Colon (tissue), 2 donors: ENCODE data around the gene STX8.

Source experiments
- FAIRE-seq: peaks from 2 replicates; lab custom pipeline; 2012; peaks lifted over from hg19 to GRCh38; lab: Jason Lieb, UNC
- donor health status: control.
- donor health status: control.

The STX8 gene

GRCh38 chr17:9292561-9292941 is 283.1 kb downstream of the STX8 start:
- FAIRE-seq, result no peak

DNA sequence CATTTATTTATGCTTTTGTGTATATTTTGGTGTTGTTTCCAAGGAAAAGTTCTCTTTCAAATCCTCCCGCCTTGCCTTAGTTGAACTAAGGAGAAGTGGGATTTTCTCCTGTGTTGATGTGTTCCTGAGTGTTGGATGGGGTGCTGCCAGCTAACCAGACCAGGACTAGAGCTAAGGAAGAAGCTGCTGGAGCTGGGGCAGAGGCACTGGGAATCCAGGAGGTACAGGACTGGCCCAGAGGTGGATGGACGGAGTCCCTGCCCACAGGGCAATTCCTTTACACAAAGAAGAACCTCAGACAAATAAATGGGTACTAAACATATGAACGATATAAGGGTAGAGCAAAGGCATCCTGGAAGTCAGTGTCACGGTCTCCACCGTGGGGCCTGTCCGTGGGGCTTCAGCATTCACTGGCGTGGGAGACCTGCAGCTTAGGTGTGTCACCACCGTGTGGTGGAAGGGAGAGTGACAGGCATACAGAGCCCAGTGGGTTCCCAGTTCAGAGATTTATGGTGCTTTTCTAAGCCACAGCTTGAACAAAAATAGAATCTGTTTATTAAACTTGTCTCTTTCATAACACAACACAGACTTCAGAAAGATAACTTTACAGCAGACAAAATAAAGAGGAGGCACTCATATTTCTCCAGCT is 283.6 kb downstream of the STX8 start:
- no peak for FAIRE-seq

GRCh38 chr17:9290226-9290613 is 285.4 kb downstream of the STX8 start:
- no peak for FAIRE-seq

- FAIRE-seq, result no peak
Measured at GRCh38 chr17:9287306-9287705, 288.3 kb downstream of the STX8 start.

DNA sequence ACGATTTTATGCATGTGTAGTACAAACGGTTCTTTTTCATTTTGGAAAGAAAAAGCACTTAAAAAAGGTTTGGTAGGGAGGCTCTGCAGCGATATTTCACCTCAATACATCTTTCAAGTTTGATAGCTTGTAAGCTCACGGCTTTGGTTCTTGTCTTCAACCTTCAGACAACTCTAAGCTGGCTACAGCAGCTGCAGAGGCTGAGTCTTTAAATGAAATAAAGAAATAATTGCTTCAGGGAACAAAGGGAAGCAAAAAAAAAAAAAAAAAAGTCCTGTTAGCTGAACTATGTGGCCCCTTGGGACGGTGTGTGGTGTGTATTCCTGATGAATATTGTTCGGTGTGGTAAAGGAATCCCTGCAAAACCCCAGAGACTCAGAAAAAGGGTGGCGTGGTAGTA is 289.2 kb downstream of the STX8 start:
- FAIRE-seq, result no peak

GRCh38 chr17:9285602-9286427 is 289.8 kb downstream of the STX8 start:
- FAIRE-seq, result no peak

GRCh38 chr17:9284884-9285283 is 290.7 kb downstream of the STX8 start:
- FAIRE-seq, result no peak

DNA sequence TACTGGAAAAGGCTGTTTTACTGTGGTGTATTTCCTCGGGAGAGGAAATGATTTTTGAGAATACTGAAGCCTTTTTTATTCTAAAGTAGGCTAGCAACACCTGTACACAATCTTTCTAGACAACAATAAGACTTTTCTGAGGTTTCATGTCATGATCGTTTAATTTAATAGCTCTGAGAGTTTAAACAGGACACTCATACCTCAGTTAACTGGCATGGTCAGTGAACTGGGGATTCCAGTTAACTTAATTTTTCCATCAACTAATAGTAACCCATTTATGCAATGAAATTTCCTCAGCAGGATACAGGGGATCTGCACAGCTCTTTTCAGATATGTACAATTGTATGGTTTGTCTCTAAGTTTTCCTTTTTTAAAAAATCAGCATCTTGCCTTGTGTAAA is 291.7 kb downstream of the STX8 start:
- FAIRE-seq, result no peak

DNA sequence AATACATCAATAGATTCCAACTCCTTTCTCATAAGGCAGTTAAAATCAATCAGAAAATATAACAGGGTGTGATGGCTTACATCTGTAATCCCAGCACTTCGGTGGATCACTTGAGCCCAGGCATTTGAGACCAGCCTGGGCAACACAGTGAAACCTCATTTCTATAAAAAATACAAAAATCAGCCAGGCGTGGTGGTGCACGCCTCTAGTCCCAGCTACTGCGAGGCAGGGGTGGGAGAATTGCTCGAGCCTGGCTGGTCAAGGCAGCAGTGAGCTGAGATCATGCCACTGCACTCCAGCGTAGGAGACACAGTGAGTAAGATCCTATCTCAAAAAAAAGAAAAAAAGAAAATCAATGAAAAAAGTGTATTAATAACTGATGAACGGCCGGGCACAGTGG is 295.7 kb downstream of the STX8 start:
- no peak for FAIRE-seq

DNA sequence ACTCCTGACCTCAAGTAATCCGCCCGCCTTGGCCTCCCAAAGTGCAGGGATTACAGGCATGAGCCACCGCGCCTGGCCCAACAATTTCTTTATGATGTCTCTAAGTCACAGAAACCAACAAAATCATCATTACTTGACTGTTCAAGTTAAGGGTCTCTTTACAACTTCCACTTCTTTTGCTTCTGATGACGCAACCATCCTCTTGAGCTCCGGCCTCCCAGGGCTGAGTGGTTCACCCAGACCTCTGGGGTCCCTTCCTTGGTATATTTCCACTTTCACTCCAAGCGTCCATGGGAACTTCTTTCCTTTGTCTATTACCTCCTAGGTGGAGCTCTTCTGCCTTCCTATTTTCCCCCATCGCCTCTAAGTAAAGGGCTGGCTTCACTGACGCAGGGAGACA is 300.6 kb downstream of the STX8 start:
- no peak for FAIRE-seq

DNA sequence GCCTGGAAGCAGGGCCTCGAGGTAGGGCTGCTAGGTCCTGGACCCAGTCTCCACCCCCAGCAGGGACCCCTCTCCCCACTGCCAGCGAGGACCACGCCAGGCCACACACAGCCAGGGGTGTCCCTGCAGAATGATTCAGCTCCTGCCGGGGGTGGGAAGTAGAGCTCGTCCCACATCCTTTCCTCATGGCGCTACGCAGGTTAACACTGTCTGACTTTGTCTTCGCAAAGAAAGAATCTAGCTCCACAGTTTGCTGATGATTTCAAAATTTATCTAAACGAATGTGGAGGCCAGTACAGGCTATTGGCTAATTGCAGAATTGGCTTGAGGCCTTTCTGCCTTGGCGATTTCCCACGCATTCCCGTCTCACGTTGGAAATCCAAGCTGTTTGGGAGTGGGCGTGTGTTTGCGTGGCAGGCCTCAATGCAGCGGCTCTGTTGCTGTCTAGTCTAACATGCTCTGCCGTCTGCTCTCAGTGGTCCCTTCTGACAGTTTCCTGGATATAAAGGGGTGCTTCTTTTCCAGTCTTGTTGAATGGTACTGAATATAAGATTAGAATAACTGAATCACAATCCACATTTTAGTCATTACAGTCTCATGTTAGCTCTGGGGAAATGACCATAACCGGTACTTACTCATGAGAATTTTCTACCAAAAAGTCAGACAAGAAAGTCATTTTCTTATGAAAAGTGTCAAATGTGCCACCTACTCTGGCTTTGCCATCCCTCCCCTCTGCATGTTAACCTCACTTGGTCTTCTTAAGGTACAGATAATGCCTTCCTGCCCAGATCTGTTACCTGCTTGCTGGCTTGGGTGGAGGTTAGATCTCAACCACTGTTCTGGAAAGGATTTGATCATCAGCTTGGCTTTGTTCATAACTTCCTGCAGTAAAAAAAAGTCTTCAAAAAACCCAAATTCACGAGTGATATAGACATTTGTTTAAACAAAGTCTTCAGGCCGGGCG is 301.9 kb downstream of the STX8 start:
- FAIRE-seq, result no peak

DNA sequence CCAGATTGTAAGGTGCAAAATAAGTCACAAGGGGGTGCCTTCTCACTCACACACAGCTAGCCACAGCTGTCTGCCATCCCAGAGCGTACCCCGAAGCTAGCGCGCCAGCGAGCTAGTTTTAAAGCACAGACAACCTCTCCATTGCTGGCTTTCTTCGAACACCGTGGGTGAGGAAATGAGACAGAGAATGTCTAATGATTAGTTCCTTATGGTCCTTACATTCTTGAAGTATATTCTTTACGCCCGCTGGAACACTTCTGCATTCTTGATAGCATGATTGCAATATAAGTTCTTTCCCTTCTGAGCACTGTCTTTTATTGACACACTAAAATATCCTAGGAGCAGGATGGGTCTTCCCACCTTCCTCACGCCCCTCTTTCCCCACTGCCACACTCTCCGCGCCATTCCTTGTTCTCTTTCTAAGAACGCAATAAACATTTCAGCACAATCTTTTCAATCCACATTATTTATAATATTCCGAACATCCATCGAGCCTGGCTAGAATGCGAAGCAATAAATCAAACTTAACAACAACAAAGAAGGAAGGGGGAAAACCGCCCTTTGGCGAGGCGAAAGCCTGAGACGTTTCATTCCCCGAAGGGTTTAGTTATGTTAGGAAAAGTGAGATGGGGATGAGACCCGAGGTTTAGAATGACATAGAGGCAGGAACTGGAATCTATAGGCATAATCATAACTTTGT is 303.0 kb downstream of the STX8 start:
- FAIRE-seq, result no peak

GRCh38 chr17:9271989-9272388 is 303.6 kb downstream of the STX8 start:
- no peak for FAIRE-seq

- FAIRE-seq, result no peak
Measured at GRCh38 chr17:9270921-9271320, 304.7 kb downstream of the STX8 start.

GRCh38 chr17:9269350-9270035 is 306.1 kb downstream of the STX8 start:
- no peak for FAIRE-seq

- no peak for FAIRE-seq
Measured at GRCh38 chr17:9268546-9268945, 307.1 kb downstream of the STX8 start.

DNA sequence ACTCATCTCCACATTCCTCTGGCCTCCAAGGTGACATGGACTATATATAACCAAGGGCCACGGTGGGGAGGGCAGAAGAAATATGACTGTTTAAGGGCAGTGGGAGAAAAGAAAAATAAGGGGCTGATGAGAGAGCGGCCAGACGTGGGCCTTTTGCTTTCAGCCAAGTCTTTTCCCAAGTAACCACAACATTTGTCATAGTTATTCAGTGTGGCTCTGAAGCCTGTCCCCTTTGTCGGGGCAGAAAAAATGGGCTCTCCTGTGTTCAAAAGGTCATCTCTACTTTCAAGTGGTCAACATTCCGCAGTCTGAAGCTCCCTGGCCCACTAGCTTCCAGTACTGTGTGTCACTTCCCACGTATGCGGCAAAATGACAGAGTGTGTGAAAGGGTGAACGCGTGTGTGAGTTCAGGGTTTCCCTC is 308.9 kb downstream of the STX8 start:
- no peak for FAIRE-seq

DNA sequence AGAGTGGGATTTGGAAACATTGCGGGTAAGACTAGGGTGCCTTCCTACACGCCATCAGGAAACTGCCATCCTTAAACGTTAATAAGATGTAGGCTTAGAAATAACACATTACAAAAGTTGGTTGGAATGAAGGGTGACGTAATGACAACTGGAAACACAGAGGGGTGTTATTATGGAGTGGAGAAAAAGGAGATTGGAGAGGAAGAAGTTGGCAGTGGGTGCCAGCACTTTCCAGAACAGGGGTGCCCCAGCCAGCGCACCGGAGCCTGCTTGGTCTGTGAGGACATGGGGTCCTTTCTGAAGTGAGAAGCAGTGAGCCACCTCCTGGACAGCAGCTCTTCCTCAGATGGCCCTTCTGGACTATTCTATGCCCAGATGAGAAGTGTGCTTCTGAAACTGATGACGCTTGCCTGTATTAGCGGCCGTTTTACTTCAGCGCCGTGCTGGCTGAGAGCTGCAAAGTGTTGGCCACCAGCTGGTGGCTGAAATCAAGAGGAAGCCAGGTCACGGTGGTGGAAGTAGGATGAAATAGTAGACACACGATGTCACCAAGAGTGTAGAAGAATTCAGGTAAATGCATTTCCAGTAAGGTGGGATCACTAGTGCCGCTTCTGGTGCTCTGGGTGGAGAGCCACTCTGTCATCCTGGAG is 309.5 kb downstream of the STX8 start:
- no peak for FAIRE-seq

- FAIRE-seq, result no peak
Measured at GRCh38 chr17:9261081-9262012, 314.3 kb downstream of the STX8 start.

GRCh38 chr17:9259419-9259818 is 316.2 kb downstream of the STX8 start:
- no peak for FAIRE-seq
